Kidney glomerular epithelial cell (primary cell): ENCODE data around the gene PRKAR1B.

Experiments
- DNase-seq: peaks from one replicate; lab custom pipeline; 2025; lab: John Stamatoyannopoulos, UW

The PRKAR1B gene

DNA sequence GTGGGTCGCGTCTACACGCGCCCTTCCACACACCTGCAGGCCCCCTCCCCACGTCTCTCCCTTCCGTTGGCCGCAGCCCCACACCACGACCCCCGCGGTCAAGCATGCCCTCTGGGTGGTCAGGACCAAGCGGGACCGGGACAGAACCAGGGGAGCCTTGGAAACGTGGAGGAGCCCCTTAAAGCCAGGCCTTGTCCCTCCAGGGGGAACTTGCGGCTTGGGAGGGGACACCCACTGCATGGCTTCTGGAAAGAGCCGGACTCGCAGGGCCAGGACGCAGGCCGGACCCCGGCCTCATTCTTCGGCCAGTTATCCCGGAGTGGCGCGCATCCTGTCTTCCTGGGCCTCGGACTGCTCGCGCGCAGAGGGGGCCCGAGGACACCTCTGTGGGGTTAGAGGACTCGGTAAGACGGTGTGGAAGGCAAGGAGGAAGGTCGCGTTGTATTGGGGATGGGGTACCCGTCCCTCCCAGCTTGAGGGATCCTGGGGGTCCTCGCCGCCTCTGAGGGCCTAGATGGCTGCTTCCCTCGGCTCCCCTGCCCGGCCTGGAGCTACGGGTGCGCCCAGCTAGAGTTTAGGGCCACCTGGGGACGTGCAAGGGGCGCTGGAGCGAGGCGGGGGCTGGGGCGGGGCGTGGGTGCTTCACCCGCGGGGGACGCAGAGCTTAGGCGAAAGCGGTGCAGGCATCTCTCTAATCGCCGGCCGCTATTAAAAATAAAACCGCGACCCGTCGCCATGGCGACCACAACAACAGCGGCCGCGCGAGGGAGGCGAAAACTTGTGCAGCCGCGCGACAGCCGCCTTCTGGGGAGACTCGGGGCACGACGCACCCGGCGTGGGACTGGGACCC lies 205.6 kb downstream of the PRKAR1B start:
- DNase-seq: peak; percentile 32

- no peak for DNase-seq
Observed at GRCh38 chr7:520503-521161, 206.4 kb downstream of the PRKAR1B start.

DNA sequence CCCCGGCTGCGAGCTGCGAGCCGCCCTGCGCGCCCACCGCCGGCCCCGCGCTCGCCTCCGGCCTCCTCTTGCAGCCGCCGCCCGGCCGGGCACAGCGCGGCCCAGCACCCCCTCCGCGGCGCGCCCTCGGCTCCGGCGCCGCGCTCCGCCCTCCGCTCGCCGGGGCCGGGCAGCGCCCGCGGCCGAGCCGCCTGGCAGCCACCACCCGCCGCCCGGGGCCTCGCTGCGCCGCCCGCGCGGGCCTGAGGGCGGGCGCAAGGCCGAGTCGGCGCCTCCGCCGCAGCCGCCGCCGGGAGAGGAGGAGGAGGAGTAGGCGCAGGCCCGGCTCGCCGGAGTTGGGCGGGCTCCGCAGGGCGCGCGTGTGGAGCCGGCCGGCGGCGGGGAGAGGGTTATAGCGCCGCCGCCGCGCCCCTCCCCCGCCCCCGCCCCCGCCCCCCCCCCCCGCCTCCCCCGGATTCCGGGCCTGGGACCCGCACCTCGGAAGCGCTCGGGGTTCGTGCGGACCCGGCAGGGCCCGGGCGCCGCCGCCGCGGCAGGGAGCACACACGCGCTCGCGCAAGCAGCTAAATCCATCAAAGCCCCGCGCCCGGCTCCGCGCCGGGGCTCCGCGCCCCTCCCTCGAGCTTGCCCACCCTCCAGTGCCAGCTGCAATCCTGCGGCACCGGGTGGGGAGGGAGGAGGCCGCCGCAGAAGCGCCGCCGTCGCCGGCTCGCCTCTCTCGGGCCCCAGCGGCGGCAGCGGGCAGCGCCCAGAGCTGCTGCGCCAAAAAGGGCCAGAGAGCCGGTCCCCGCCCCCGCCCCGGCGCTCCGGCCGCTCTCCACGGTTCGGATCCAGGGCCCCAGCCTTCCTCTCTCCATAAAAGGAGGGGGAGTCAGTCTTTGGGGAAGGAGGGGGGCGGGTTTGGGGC lies 207.3 kb downstream of the PRKAR1B start, which contains the start of gene PDGFA:
TSS of gene PDGFA (minus strand) at position 363 of the 907 bp plus-strand sequence. CDS start 845 bp downstream, outside the sequence.
- peak; percentile 34 for DNase-seq

GRCh38 chr7:518630-519483 lies 208.2 kb downstream of the PRKAR1B start:
- peak; percentile 59 for DNase-seq

DNA sequence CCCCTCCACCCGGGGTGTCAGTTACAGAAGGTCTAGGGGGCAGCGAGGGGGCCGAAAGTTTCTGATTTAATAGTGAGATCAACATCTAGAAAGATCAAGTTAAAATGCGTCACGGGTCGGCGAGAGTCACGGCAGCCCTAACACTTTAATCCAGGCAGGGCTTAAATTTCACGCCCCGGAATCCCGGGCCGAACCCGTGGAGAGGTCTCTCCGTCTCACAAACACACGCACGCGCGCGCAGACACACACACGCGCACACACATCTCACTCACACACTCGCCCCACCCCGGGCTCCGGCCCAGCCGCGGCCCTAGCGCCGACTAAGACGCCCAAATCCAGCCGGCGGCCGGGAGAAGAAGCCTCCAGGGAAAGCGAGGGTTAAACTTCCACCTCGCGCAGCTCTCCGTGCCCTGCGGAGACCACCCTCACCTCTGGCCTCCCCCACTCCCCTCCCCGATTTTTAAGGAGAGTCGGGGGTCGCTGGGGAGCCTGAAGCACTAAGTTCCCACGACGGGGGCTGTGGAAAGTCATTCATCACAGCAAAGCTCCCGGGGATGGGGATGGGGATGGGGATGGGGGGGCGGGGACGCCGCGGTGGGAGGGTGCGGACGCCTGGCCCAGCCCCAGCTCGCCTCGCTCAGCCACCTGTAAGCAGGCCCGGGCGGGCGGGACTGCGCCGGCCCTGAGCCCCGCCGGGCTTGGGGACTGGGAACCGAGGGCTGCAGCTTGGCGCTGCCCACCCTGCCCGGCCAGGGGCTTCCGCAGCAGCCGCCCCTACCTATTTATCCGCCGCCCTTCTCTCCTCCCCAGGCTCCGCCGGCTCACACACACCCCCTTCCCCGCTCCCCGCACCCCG lies 209.1 kb downstream of the PRKAR1B start:
- peak; percentile 18 for DNase-seq

DNA sequence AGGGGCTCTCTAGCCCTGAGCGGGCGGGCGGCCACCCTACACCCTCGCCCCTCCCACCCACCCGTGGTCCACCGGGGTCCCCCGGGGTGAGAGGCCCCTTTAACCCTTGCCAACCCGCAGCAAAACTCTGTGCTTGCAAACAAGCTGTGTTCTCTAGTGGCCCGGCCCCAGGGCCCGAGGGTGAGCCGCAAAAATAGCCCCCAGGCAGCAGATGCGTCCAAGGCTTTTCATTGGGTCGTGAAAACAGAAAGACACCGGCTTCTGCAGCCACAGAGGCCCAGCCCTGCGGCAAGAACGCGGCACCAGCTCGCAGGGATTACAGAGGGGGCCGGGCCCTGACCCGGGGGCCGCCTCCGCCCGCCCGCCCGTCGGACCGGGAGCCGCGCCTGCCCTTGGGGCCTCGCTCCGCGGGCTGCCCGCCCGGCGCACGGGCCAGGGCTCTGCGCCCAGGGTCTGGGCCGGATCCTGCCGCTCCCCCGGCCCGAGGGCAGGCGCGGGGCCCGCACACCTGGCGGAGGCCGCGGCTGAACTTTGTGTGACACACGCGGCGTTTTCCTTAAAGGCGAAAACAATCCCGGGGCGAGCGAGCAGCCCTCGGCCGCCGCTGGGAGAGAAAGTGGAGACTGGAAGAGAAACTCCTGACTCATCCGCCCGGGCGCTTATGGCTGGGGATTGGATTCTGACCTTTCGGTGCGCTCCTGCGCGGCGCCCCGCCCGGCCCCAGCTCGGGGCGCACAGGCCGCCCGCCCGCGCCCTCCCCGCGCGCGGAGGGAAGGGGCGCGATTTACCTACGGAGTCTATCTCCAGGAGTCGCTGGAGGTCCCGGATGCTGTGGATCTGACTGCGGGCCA lies 210.2 kb downstream of the PRKAR1B start:
- peak; percentile 8 for DNase-seq

DNA sequence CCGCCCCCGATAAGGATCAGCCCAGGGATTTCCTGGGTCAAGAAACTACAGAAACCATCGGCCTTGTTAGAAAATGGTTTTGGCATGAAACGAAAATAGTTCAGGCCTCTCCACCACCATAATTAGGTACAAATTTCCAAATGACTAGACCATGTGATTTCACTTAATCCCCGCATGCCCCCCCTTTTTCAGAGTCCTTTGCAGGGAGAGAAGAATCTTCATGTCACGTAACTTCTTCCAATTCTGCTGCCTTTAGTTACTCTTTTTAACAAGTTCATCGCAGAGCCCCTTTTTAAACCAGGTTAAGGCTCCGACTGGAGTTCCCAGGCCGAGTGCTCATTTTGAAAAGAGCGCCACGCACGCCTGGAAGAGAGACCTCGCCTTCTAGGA lies 210.9 kb downstream of the PRKAR1B start:
- DNase-seq: no peak

GRCh38 chr7:515628-516027 lies 211.5 kb downstream of the PRKAR1B start:
- DNase-seq: no peak

DNA sequence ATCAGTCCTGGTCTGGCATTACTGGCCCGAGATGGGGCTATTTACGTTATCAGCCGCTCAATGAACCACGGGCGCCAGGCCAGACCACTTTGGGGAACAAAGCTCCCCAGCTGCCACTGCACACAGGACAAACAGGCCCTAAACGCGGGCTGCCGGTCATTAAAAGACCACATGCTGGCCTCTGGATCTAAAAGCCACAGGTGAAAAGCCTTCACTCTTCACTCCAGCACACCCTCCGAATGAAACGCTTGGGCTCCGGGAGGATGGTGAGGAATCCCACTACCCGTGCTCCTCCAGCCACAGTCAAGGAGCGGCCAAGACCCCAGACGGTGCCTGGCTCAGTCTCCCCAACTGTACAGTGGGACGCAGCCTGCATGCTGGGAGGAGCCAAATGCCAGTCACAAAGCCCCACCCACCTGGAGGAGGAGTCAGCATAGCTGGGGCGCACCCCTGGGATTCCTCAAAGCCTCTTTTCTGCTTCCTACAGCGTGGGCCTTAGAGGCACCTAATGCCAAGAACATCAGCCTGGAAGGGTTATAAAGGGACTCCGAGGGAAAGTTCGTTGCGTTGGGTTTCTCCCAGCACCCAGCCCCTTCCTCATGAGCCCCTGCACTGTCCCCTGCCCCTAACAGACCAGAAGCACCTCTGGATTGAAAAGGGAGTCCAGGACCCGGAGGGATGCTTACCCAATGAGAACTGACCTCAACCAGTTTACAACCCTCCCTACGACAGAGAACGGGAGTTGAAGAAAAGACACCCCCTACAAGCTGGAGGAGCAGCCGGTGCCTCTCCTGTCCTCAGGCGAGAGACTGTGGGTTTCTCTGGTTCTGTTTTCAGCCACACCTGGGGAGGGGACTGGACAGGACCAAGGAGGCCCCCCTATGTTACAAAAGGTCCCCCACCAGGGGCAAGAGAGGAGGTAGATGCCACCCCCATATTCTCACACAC lies 212.2 kb downstream of the PRKAR1B start:
- no peak for DNase-seq

- DNase-seq: no peak
Observed at GRCh38 chr7:514242-514641, 212.8 kb downstream of the PRKAR1B start.

GRCh38 chr7:513521-514166 lies 213.4 kb downstream of the PRKAR1B start:
- no peak for DNase-seq

DNA sequence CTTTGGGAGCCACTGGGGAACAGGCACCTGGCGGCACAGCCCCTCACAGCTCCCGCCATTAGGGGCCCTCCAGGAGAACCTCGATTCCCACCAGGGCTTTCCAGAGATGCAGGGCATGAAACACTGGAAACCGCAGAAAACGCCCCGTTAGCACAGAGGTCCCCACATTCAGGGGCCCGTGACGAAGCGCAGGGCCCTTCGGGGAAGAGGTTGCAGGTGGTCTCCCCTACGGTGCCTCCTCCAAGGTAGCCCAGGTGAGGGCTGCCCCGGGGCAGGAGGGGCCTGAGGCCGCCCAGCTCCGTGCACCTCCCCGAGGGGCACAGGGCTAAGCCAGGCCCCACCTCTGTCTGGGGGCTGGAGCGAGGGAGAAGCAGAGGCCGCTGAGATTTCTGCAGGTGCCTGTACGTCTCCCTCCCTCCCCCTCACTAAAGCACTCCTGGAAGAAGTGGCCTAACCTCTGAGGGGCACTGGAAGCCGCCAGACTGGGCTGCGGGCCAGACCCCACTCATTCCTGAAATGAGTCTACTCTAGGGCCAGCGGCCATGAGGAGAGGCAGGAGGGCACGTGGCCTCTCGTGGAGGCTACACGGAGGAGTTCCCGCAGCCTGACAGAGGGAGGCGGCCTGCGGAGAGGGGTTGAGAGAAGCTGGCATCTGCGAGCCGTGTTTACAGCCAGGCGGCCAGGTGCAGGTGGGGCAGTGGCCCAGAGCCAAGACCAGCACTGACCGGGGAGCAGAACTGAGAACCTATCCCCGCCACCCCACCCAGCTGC lies 214.4 kb downstream of the PRKAR1B start:
- no peak for DNase-seq

DNA sequence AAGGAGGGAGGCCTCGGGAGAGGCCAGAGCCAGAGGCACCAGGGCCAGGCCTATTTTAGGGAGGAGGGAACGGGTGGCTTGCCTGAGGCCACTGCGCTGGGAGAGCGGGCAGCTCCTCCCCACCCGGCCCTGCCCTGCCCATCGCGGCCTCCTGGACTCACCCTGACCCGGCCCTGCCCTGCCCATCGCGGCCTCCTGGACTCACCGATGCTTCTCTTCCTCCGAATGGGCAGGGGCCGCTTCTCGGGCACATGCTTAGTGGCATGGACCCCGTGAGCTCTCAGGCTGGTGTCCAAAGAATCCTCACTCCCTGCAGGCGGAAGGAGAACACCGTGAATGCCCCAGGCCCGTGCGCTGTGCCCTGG lies 215.0 kb downstream of the PRKAR1B start:
- DNase-seq: no peak

- DNase-seq: no peak
Observed at GRCh38 chr7:511476-512145, 215.5 kb downstream of the PRKAR1B start.

DNA sequence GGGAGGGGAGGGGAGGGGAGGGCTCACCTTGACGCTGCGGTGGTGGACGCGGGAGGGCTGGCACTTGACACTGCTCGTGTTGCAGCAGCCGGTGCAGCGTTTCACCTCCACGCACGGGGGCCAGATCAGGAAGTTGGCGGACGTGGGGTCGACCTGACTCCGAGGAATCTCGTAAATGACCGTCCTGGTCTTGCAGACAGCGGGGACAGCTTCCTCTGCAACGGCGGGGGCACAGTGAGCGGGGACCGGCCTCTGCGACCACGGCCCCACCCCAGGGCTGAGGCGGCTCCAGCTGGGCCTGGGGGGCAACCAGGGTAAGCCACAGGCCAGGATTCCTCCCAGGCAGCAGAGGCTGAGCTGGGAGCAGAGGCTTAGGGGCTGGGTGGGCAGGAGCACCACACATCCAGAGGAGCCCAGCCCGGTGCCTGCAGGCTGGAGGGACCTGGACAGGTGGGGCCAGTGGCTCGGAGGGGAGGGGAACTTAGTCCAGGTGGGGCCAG lies 216.2 kb downstream of the PRKAR1B start:
- no peak for DNase-seq

GRCh38 chr7:510131-510481 lies 217.0 kb downstream of the PRKAR1B start:
- no peak for DNase-seq
